H9 (cell line): Measurements from ENCODE around the gene TRIM17. TPM values are rescaled to one million over a fixed set of nuclear protein-coding genes. Genes with fewer than 3 reads are reported as not detected.

ENCODE experiments used
- DNase-seq: peaks from one replicate; pipeline ENCODE4 v3.0.0-alpha.2; 2017
- H2AFZ ChIP-seq: one replicate; pipeline ENCODE4 v1.6.1; 2013; ENCODE audit warnings: mild to moderate bottlenecking, low read length, control low read depth, moderate library complexity
- H2AK5ac ChIP-seq: 2 replicates; pipeline ENCODE4 v1.6.1; 2013; ENCODE audit warnings: low read length, control low read depth, mixed read lengths; ENCODE audit not compliant: insufficient read length
- H2BK120ac ChIP-seq: one replicate; pipeline ENCODE4 v1.6.1; 2013; ENCODE audit warnings: low read depth, mild to moderate bottlenecking, low read length, control low read depth, inconsistent platforms; ENCODE audit not compliant: poor library complexity, severe bottlenecking
- H2BK12ac ChIP-seq: 2 replicates; pipeline ENCODE4 v1.6.1; 2013; ENCODE audit warnings: low read length, control low read depth, mixed read lengths, low read depth; ENCODE audit not compliant: insufficient read length
- H2BK15ac ChIP-seq: 2 replicates; pipeline ENCODE4 v1.6.1; 2013; ENCODE audit warnings: low read depth, low read length, control low read depth
- H2BK20ac ChIP-seq: one replicate; pipeline ENCODE4 v1.6.1; 2013; ENCODE audit warnings: low read depth, mild to moderate bottlenecking, low read length, control low read depth, inconsistent platforms; ENCODE audit not compliant: poor library complexity, severe bottlenecking
- H2BK5ac ChIP-seq: 2 replicates; pipeline ENCODE4 v1.6.1; 2013; ENCODE audit warnings: low read length, control low read depth, mixed read lengths; ENCODE audit not compliant: insufficient read length
- H3K14ac ChIP-seq: 2 replicates; pipeline ENCODE4 v1.6.1; 2013; ENCODE audit warnings: low read length, control low read depth; ENCODE audit not compliant: insufficient read depth
- H3K18ac ChIP-seq: 2 replicates; pipeline ENCODE4 v1.6.1; 2013; ENCODE audit warnings: low read depth, mild to moderate bottlenecking, mixed read lengths, low read length, control low read depth; ENCODE audit not compliant: insufficient read length
- H3K23ac ChIP-seq: 2 replicates; pipeline ENCODE4 v1.6.1; 2013; ENCODE audit warnings: low read length, control low read depth, mixed read lengths, low read depth; ENCODE audit not compliant: insufficient read length
- H3K23me2 ChIP-seq: 2 replicates; pipeline ENCODE4 v1.6.1; 2013; ENCODE audit warnings: low read depth, mild to moderate bottlenecking, mixed read lengths, low read length, control low read depth; ENCODE audit not compliant: insufficient read length, poor library complexity, severe bottlenecking
- H3K27ac ChIP-seq: 2 replicates; pipeline ENCODE4 v1.5.1; 2013; ENCODE audit warnings: low read length, control low read depth, mixed read lengths, low read depth; ENCODE audit not compliant: insufficient read length
- H3K27me3 ChIP-seq: 2 replicates; pipeline ENCODE4 v1.6.1; 2013; ENCODE audit warnings: low read length, control low read depth, inconsistent platforms; ENCODE audit not compliant: insufficient read depth
- H3K4ac ChIP-seq: 2 replicates; pipeline ENCODE4 v1.6.1; 2013; ENCODE audit warnings: low read depth, mild to moderate bottlenecking, control low read depth, inconsistent platforms, low read length, moderate library complexity
- H3K4me1 ChIP-seq: 2 replicates; pipeline ENCODE4 v1.6.1; 2013; ENCODE audit warnings: low read length, control low read depth, inconsistent platforms; ENCODE audit not compliant: insufficient read depth
- H3K4me2 ChIP-seq: 2 replicates; pipeline ENCODE4 v1.6.1; 2013; ENCODE audit warnings: low read length, control low read depth, mixed read lengths; ENCODE audit not compliant: insufficient read length, insufficient read depth
- H3K56ac ChIP-seq: 2 replicates; pipeline ENCODE4 v1.6.1; 2013; ENCODE audit warnings: low read depth, mild to moderate bottlenecking, mixed read lengths, low read length, control low read depth; ENCODE audit not compliant: insufficient read length
- H3K79me1 ChIP-seq: 2 replicates; pipeline ENCODE4 v1.6.1; 2013; ENCODE audit warnings: low read depth, mild to moderate bottlenecking, moderate library complexity, low read length, control low read depth, inconsistent platforms; ENCODE audit not compliant: insufficient read depth, poor library complexity, severe bottlenecking
- H3K79me2 ChIP-seq: 2 replicates; pipeline ENCODE4 v1.6.1; 2013; ENCODE audit warnings: low read length, control low read depth, inconsistent platforms; ENCODE audit not compliant: insufficient read depth
- H3K9ac ChIP-seq: 2 replicates; pipeline ENCODE4 v1.6.1; 2013; ENCODE audit warnings: low read length, control low read depth, mixed read lengths; ENCODE audit not compliant: insufficient read length; ENCODE audit errors: extremely low read depth
- H3K9me3 ChIP-seq: one replicate; pipeline ENCODE4 v1.6.1; 2013; ENCODE audit warnings: low read depth, low read length, inconsistent platforms; ENCODE audit not compliant: control insufficient read depth
- H3T11ph ChIP-seq: one replicate; pipeline ENCODE4 v1.6.1; 2013; ENCODE audit warnings: mild to moderate bottlenecking, low read length, control low read depth, inconsistent platforms
- H4K20me1 ChIP-seq: one replicate; pipeline ENCODE4 v1.6.1; 2013; ENCODE audit not compliant: control insufficient read depth, insufficient read length, insufficient read depth
- H4K5ac ChIP-seq: 2 replicates; pipeline ENCODE4 v1.6.1; 2013; ENCODE audit warnings: low read depth, mild to moderate bottlenecking, mixed read lengths, low read length, control low read depth; ENCODE audit not compliant: insufficient read length
- H4K8ac ChIP-seq: replicated peaks from 2 replicates; pipeline ENCODE4 v1.6.1; 2013; ENCODE audit warnings: low read length, control low read depth, mixed read lengths, low read depth; ENCODE audit not compliant: insufficient read length
- H4K91ac ChIP-seq: 2 replicates; pipeline ENCODE4 v1.6.1; 2013; ENCODE audit warnings: low read depth, mild to moderate bottlenecking, moderate library complexity, mixed read lengths, low read length, control low read depth; ENCODE audit not compliant: insufficient read length
- H3K27ac Mint-ChIP-seq, 3 experiments: 2 replicates in 2 of 3; 3 replicates in 1 of 3; pipeline ENCODE4 v1.8.0; 2020 to 2021; ENCODE audit warnings: mixed read lengths in 3 of 3, mild to moderate bottlenecking in 1 of 3, moderate library complexity in 1 of 3
- H3K27me3 Mint-ChIP-seq: 2 replicates; pipeline ENCODE4 v1.8.0; 2021; ENCODE audit warnings: low read depth, mild to moderate bottlenecking, moderate library complexity, mixed read lengths
- H3K36me3 Mint-ChIP-seq, 3 experiments: 2 replicates in 2 of 3; 3 replicates in 1 of 3; pipeline ENCODE4 v1.8.0; 2020 to 2021; ENCODE audit warnings: low read depth in 3 of 3, mixed read lengths in 3 of 3; ENCODE audit not compliant: insufficient read depth in 1 of 3
- H3K4me1 Mint-ChIP-seq, 2 experiments: 2 replicates each; pipeline ENCODE4 v1.8.0; 2020; ENCODE audit warnings: mixed read lengths in 2 of 2
- H3K4me3 Mint-ChIP-seq, 2 experiments: 2 replicates in 1 of 2; 3 replicates in 1 of 2; pipeline ENCODE4 v1.8.0; 2020 to 2021; ENCODE audit warnings: mild to moderate bottlenecking in 2 of 2, mixed read lengths in 2 of 2, moderate library complexity in 1 of 2
- H3K9me3 Mint-ChIP-seq, 2 experiments: 2 replicates in 1 of 2; 3 replicates in 1 of 2; pipeline ENCODE4 v1.8.0; 2020; ENCODE audit warnings: mild to moderate bottlenecking in 2 of 2, mixed read lengths in 2 of 2, moderate library complexity in 1 of 2
- WGBS: extraction: QIAGEN DNeasy Blood & Tissue Kit; methylation state at CpG from one replicate; pipeline ENCODE4 v1.1.7; 2013; ENCODE audit warnings: missing lambda C conversion rate, low lambda C conversion rate, mixed read lengths; ENCODE audit not compliant: insufficient read length; ENCODE audit errors: extremely low coverage; 5-methylcytosine and 5-hydroxymethylcytosine counted together
- total RNA-seq: library from RNA; stranded (reverse); gene quantifications from 2 replicates; pipeline ENCODE4 v1.2.1, GENCODE V29; 2021
- TF ChIP-seq, protein P1 (sequence below): fragments of 200-600 bp; sonication (generic); conservative IDR thresholded peaks from 3 replicates; pipeline ENCODE4 v1.8.0; 2021; ENCODE audit warnings: antibody characterized with exemption, mild to moderate bottlenecking

TRIM17 gene
- total RNA-seq, 1 experiment from 2014 or later, result 2.8 TPM

DNA sequence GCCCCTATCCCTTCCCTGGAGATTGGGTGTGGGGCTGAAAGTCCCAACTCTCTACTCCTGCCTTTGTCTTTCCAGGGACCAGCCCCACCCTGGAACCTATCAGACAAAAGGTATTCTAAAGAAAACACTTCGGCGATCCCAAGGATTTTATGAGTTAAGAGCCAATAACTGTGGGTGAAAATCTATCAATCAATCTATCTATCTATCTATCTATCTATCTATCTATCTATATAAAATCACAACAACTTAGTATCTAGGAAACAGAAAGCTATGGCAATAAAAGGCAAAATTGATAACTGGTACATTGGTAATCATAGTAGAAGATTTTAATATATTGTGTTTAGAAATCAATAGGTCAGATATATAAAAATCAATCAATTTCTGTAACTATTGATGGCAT, 32.9 kb downstream of the TRIM17 start:
- no peak overlapping the region for H2BK5ac ChIP-seq
- Mint-ChIP-seq H3K9me3 (no peaks in the 10 kb centered on the region), H3K4me3 (no peak overlapping the region), H3K27ac (no peak overlapping the region), H3K36me3 (no peaks in the 10 kb centered on the region), H3K4me1 (peaks cover 7 to 14% of the 10 kb centered on the region in 2 experiments; a peak in 3 of 4 replicates), H3K27me3 (peaks cover 76% of the 10 kb centered on the region)
- no peaks in the 10 kb centered on the region for H3K79me1 ChIP-seq
- no peak overlapping the region for H2AK5ac ChIP-seq
- no peak overlapping the region for H3K27ac ChIP-seq
- H3K23ac ChIP-seq, result no peak overlapping the region
- no peak overlapping the region for H3K4ac ChIP-seq
- peaks cover 7% of the 10 kb centered on the region for H3K23me2 ChIP-seq
- H3K9ac ChIP-seq, result no peak overlapping the region
- H3T11ph ChIP-seq, result no peak overlapping the region
- no peak overlapping the region for H4K5ac ChIP-seq
- no peak overlapping the region for H3K56ac ChIP-seq
- WGBS, result no CpG with 5 or more reads among the region's 2 CpGs
- H2BK15ac ChIP-seq, result no peak overlapping the region
- no peaks in the 10 kb centered on the region for H3K4me1 ChIP-seq
- H3K79me2 ChIP-seq, result no peaks in the 10 kb centered on the region
- H3K4me2 ChIP-seq, result no peak overlapping the region
- no peak overlapping the region for H4K8ac ChIP-seq
- no peak overlapping the region for H4K91ac ChIP-seq
- H2BK12ac ChIP-seq, result no peak overlapping the region
- DNase-seq, result no peak
- TF ChIP-seq, protein P1, sequence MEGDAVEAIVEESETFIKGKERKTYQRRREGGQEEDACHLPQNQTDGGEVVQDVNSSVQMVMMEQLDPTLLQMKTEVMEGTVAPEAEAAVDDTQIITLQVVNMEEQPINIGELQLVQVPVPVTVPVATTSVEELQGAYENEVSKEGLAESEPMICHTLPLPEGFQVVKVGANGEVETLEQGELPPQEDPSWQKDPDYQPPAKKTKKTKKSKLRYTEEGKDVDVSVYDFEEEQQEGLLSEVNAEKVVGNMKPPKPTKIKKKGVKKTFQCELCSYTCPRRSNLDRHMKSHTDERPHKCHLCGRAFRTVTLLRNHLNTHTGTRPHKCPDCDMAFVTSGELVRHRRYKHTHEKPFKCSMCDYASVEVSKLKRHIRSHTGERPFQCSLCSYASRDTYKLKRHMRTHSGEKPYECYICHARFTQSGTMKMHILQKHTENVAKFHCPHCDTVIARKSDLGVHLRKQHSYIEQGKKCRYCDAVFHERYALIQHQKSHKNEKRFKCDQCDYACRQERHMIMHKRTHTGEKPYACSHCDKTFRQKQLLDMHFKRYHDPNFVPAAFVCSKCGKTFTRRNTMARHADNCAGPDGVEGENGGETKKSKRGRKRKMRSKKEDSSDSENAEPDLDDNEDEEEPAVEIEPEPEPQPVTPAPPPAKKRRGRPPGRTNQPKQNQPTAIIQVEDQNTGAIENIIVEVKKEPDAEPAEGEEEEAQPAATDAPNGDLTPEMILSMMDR, result no peak
- H3K18ac ChIP-seq, result no peak overlapping the region
- H2BK120ac ChIP-seq, result no peak overlapping the region
- no peaks in the 10 kb centered on the region for H3K9me3 ChIP-seq
- H3K14ac ChIP-seq, result no peak overlapping the region
- H2AFZ ChIP-seq, result no peak overlapping the region
- peaks cover 9% of the 10 kb centered on the region; the same call in 1 of the 2 replicates for H3K27me3 ChIP-seq
- H4K20me1 ChIP-seq, result no peaks in the 10 kb centered on the region
- H2BK20ac ChIP-seq, result no peak overlapping the region
